Gastroesophageal sphincter (tissue), 4 donors: Measurements from ENCODE around the gene TAF8. TPM values are rescaled to one million over a fixed set of nuclear protein-coding genes. Genes with fewer than 3 reads are reported as not detected.
A peak's percentile ranks its signal among the peaks of the same experiment; 100 is the strongest.

Experiments used
- ATAC-seq: fragments of 150-250 bp; one replicate; pipeline ENCODE4 v1.9.1; 2016; ENCODE audit warnings: mild to moderate bottlenecking, moderate library complexity
- H3K27ac ChIP-seq, 4 donors: fragments of 200-600 bp; sonication (generic) in 3 of 4; 1 replicate in 3 of 4; 2 replicates in 1 of 4; pipeline ENCODE4 v1.5.1; 2016 to 2019
- H3K27me3 ChIP-seq: fragments of 200-600 bp; sonication (generic); one replicate; pipeline ENCODE4 v1.5.1; 2019
- H3K36me3 ChIP-seq, 2 donors: fragments of 200-600 bp; sonication (generic); one replicate each; pipeline ENCODE4 v1.5.1; 2019; ENCODE audit warnings: control low read depth in 1 of 2
- H3K4me1 ChIP-seq, 3 donors: fragments of 200-600 bp; sonication (generic); 1 replicate in 2 of 3; 2 replicates in 1 of 3; pipeline ENCODE4 v1.5.1; 2016 to 2019; ENCODE audit warnings: control low read depth in 2 of 3
- H3K4me3 ChIP-seq, 2 donors: fragments of 200-600 bp; sonication (generic); one replicate each; pipeline ENCODE4 v1.5.1; 2019; ENCODE audit warnings: mild to moderate bottlenecking in 1 of 2, moderate library complexity in 1 of 2
- H3K9me3 ChIP-seq, 3 donors: fragments of 200-600 bp; sonication (generic); one replicate each; pipeline ENCODE4 v1.5.1; 2017 to 2019; ENCODE audit warnings: control low read depth in 2 of 3
- EP300 ChIP-seq: sonication (generic); formaldehyde crosslinking; IDR thresholded peaks from one replicate; pipeline ENCODE4 v1.6.1; 2017; ENCODE audit warnings: antibody characterized with exemption, mild to moderate bottlenecking
- POLR2A ChIP-seq, 2 donors: fragments of 450-650 bp; IDR thresholded peaks; one replicate each; pipeline ENCODE4 v1.6.1; 2017; ENCODE audit warnings: antibody characterized with exemption in 2 of 2, mild to moderate bottlenecking in 2 of 2, moderate library complexity in 1 of 2
- POLR2AphosphoS5 ChIP-seq: sonication (generic); formaldehyde crosslinking; IDR thresholded peaks from one replicate; pipeline ENCODE4 v1.6.1; 2017; ENCODE audit warnings: antibody characterized with exemption
- WGBS, 2 donors: methylation state at CpG; one replicate each; pipeline ENCODE4 v1.1.5; 2018; ENCODE audit warnings: low coverage in 1 of 2; 5-methylcytosine and 5-hydroxymethylcytosine counted together
- total RNA-seq, 4 donors: library from RNA; depleted of rRNA; stranded (reverse); fragments of >200 nt; gene quantifications; one replicate each; pipeline ENCODE4 v1.1.0, GENCODE V29; 2016
- TF ChIP-seq, protein P1 (sequence below), 4 experiments: fragments of 200-600 bp in 2 of 4; fragments of 450-650 bp in 2 of 4; sonication (generic) in 1 of 4; IDR thresholded peaks; one replicate each; pipeline ENCODE4 v1.5.1; 2017 to 2019; ENCODE audit warnings: antibody characterized with exemption in 4 of 4, mild to moderate bottlenecking in 2 of 4, moderate library complexity in 2 of 4

The TAF8 gene
- total RNA-seq, 4 donors from 2014 or later = 16.8 to 33.6 (median 24.2) TPM

DNA sequence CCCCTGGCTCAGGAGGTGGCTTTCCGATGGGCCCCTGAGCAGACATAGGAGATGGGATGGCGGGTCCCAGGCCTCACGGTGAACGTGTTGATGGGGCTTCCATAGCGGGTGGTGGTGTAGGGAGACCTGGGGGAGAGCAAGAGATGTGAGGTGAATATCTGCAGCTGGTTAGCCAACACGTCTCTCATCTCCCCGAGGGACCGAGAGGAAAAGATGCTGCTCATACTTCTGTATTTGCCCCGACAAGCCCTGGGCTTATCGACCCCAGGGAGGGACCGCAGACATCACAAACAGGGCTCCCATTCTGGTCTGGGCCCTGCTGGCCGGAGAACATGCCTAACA lies 53.4 kb downstream of the TAF8 start:
- Histone ChIP-seq H3K9me3 (no peaks in the 10 kb centered on the region), H3K27ac (peak overlapping the region in 1 of 4 donors; percentile 59), H3K27me3 (peaks cover 42% of the 10 kb centered on the region), H3K4me1 (peaks cover 0 to 24% (median 13%) of the 10 kb centered on the region in 3 donors), H3K4me3 (peak overlapping the region in 1 of 2 donors; percentile 54), H3K36me3 (no peaks in the 10 kb centered on the region)
- WGBS, 2 donors = 92% methylated on average over 2 of the region's 12 CpGs; no CpG with 5 or more reads in 1 of the 2 donors
- no peak for ATAC-seq
- TF ChIP-seq POLR2A (IDR thresholded peaks at IDR 0.05) (no peak), EP300 (no peak), POLR2AphosphoS5 (no peak)
- TF ChIP-seq, protein P1, sequence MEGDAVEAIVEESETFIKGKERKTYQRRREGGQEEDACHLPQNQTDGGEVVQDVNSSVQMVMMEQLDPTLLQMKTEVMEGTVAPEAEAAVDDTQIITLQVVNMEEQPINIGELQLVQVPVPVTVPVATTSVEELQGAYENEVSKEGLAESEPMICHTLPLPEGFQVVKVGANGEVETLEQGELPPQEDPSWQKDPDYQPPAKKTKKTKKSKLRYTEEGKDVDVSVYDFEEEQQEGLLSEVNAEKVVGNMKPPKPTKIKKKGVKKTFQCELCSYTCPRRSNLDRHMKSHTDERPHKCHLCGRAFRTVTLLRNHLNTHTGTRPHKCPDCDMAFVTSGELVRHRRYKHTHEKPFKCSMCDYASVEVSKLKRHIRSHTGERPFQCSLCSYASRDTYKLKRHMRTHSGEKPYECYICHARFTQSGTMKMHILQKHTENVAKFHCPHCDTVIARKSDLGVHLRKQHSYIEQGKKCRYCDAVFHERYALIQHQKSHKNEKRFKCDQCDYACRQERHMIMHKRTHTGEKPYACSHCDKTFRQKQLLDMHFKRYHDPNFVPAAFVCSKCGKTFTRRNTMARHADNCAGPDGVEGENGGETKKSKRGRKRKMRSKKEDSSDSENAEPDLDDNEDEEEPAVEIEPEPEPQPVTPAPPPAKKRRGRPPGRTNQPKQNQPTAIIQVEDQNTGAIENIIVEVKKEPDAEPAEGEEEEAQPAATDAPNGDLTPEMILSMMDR (IDR thresholded peaks at IDR 0.05) = no peak

DNA sequence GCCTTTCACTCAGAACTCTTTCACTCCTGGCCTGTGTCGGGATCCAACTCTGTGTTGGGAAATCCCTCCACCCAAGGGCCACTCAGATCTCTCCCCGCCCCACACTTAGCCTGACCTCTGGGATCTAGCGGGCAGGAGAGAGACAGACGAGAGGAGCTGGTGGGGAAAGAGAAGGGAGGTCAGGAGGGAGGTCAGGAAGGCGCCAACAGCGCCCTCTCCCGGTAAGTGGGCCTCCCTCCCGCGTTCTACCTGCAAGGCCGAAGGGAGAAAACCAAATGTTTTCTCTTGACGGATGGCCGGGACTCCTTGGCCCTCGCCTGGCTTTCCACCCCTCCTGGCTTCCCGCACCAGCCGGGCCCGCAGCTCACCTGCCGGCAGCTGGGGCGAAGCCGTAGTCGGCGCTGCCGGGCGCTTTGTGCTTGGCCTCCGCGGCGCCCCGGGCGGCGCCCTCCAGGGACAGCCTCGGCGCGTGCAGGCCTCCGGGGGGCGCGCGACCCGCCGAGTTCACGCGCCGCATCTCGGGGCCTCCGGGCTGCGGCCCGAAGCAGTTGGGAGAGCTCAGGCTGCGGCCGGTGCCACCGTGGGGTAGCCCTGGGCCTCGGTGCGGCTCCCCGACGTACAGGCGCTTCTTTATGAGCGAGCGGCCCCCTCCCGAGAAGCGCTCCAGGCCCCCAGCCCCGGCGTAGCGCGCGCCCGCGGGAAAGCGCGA lies 53.9 kb downstream of the TAF8 start:
- peak; percentile 90 for ATAC-seq
- no peaks in the 10 kb centered on the region for H3K36me3 ChIP-seq
- WGBS, 2 donors = no CpG with 5 or more reads among the region's 66 CpGs
- peak overlapping the region in 2 of 4 donors; percentile 53 to 59 for H3K27ac ChIP-seq
- H3K4me3 ChIP-seq = peak overlapping the region; percentile 6 to 54
- H3K27me3 ChIP-seq = peaks cover 42% of the 10 kb centered on the region
- no peak for TF ChIP-seq EP300
- TF ChIP-seq, protein P1 (IDR thresholded peaks at IDR 0.05) = peak in 3 of 4 experiments; percentile 53 to 67 (median 54)
- TF ChIP-seq POLR2AphosphoS5 = no peak
- H3K9me3 ChIP-seq = no peaks in the 10 kb centered on the region
- peaks cover 0 to 24% (median 13%) of the 10 kb centered on the region in 3 donors for H3K4me1 ChIP-seq

DNA sequence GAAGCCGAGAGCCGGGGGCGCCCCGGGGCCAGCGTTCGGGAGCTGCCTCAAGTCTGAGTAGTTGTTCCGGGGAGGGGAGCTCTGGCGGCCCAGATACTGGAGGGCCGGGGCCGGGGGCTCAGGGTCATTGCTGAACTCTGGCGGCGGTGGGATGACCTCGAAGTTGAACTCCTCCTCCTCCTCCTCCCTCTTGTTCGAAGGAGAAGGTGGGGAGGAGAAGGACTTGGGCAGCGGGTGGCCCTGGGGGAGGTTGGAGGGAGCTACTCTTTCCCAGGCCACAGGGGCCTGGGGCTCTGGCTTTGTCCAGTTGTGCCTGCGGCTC lies 54.4 kb downstream of the TAF8 start:
- TF ChIP-seq POLR2AphosphoS5 = no peak
- no peak for TF ChIP-seq POLR2A (IDR thresholded peaks at IDR 0.05)
- TF ChIP-seq, protein P1 (IDR thresholded peaks at IDR 0.05) = no peak
- no peak for TF ChIP-seq EP300
- Histone ChIP-seq H3K27ac (peak overlapping the region in 2 of 4 donors; percentile 53 to 59), H3K4me1 (peaks cover 0 to 24% (median 13%) of the 10 kb centered on the region in 3 donors), H3K27me3 (peaks cover 42% of the 10 kb centered on the region), H3K4me3 (peak overlapping the region; percentile 6 to 54), H3K9me3 (peaks cover 0 to 1% (median 0%) of the 10 kb centered on the region in 3 donors), H3K36me3 (no peaks in the 10 kb centered on the region)
- no CpG with 5 or more reads among the region's 16 CpGs for WGBS, 2 donors
- ATAC-seq = no peak

DNA sequence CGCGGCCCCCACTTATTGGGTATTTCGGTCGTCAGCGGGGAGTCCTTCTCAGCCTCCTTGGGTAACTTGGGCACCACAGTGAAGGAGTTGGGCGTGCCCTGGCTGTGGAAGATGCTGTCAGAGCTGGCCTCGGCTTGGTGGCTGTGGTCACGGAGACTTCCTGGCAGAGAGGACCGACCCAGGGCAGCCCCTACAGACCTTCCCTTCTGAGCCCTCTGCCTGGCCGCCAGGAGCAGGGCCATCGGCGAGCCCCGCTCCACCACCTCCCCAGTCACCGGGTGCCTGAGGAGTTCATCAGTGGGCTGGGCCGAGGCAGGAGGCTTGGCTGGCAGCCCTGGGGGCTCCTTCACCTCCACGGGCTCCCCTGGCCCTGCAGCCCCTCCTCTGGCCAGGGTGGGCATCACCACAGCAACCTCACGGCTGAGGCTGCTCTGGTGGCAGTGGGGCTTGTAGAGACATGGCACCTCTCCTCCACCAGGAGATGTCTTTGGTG lies 54.9 kb downstream of the TAF8 start:
- H3K4me1 ChIP-seq = peaks cover 0 to 24% (median 10%) of the 10 kb centered on the region in 3 donors
- peaks cover 42% of the 10 kb centered on the region for H3K27me3 ChIP-seq
- peaks cover 0 to 5% (median 0%) of the 10 kb centered on the region in 3 donors for H3K9me3 ChIP-seq
- H3K36me3 ChIP-seq = no peaks in the 10 kb centered on the region
- peak overlapping the region in 1 of 2 donors; percentile 54 for H3K4me3 ChIP-seq
- no peak overlapping the region for H3K27ac ChIP-seq
- WGBS, 2 donors = 80% methylated on average over 1 of the region's 17 CpGs; no CpG with 5 or more reads in 1 of the 2 donors
- ATAC-seq = no peak
- TF ChIP-seq EP300 = no peak
- no peak for TF ChIP-seq POLR2A (IDR thresholded peaks at IDR 0.05)
- TF ChIP-seq, protein P1 (IDR thresholded peaks at IDR 0.05) = no peak
- TF ChIP-seq POLR2AphosphoS5 = no peak

DNA sequence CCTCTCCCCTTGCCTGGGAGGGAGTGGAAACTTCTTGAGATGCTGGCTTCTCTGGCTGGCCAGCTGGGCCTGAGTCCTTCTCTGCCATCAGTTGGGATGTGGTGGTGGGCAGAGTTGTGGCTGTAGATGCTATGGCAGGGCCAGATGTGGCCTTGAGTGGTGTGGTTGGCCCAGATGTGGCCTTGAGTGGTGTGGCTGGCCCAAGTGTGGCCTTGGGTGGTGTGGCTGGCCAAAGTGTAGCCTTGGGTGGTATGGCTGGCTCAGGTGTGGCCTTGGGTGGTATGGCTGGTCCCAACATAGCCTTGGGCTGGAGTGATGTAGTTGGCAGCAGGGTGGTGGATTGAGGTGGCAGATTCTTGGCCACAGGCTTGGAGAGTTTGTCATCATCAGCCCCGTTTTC lies 55.4 kb downstream of the TAF8 start:
- H3K9me3 ChIP-seq = peaks cover 0 to 11% (median 0%) of the 10 kb centered on the region in 3 donors
- WGBS, 2 donors = no CpG with 5 or more reads among the region's 1 CpG
- ATAC-seq = no peak
- no peaks in the 10 kb centered on the region for H3K36me3 ChIP-seq
- H3K4me3 ChIP-seq = no peak overlapping the region
- TF ChIP-seq, protein P1 (IDR thresholded peaks at IDR 0.05) = no peak
- no peak for TF ChIP-seq POLR2AphosphoS5
- peaks cover 0 to 24% (median 9%) of the 10 kb centered on the region in 3 donors for H3K4me1 ChIP-seq
- H3K27ac ChIP-seq = no peak overlapping the region
- peaks cover 42% of the 10 kb centered on the region for H3K27me3 ChIP-seq
